Measurements from ENCODE around the gene KIF3C.

The KIF3C gene

GRCh38 chr2:25971596-25971995 lies 10.7 kb downstream of the KIF3C start:
- TF ChIP-seq, protein P1, sequence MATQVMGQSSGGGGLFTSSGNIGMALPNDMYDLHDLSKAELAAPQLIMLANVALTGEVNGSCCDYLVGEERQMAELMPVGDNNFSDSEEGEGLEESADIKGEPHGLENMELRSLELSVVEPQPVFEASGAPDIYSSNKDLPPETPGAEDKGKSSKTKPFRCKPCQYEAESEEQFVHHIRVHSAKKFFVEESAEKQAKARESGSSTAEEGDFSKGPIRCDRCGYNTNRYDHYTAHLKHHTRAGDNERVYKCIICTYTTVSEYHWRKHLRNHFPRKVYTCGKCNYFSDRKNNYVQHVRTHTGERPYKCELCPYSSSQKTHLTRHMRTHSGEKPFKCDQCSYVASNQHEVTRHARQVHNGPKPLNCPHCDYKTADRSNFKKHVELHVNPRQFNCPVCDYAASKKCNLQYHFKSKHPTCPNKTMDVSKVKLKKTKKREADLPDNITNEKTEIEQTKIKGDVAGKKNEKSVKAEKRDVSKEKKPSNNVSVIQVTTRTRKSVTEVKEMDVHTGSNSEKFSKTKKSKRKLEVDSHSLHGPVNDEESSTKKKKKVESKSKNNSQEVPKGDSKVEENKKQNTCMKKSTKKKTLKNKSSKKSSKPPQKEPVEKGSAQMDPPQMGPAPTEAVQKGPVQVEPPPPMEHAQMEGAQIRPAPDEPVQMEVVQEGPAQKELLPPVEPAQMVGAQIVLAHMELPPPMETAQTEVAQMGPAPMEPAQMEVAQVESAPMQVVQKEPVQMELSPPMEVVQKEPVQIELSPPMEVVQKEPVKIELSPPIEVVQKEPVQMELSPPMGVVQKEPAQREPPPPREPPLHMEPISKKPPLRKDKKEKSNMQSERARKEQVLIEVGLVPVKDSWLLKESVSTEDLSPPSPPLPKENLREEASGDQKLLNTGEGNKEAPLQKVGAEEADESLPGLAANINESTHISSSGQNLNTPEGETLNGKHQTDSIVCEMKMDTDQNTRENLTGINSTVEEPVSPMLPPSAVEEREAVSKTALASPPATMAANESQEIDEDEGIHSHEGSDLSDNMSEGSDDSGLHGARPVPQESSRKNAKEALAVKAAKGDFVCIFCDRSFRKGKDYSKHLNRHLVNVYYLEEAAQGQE (IDR thresholded peaks at IDR 0.05; ENCODE audit: insufficient read depth in 1 of 2, low read depth in 2 of 2, low read length in 2 of 2): no peak
- TF ChIP-seq SIN3A (IDR thresholded peaks at IDR 0.05; ENCODE audit: borderline replicate concordance, insufficient read depth, low read length): no peak
- no peak for TF ChIP-seq POLR2AphosphoS5 (IDR thresholded peaks at IDR 0.05; ENCODE audit: low read depth, low read length)
- TF ChIP-seq TAF1 (IDR thresholded peaks at IDR 0.05; ENCODE audit: borderline replicate concordance, insufficient read depth, low read length): no peak
- no peak for TF ChIP-seq FOXP2 (optimal IDR thresholded peaks at IDR 0.05; ENCODE audit: borderline replicate concordance, extremely low read depth, extremely low read length, insufficient read depth)

DNA sequence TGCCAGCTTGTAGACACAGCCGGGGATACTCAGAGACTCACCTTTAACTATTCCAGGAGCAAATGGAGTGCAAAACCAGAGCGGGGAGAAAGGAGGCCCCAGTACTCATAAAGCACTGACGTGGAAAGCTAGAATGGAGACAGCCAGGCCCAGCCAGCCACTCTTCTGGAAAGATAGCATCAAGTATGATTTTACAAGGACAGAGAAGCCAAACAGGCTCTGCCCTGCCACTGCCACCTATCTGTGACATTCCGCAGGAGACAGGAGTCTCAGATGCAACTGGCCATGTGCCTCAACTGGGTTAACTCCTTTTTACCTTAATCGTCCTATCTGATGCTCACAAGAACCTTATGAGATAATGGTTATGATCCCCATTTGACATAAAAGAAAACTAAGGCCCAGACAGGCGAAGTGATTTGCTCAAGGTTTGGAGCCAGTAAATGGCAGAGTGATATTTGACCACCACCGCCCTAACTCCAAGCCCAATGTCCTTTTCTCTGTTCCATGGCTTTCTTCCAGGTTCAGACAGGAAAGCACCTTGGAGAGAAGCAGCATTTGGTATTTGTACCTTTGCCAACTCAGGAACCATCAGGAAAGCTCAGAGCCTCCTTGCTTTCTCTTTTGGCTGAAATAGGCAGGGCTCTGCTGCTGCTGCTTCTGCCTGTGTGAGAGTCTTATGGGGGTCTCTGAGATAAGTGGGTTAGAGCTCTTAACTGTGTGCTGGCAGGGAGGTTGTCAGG lies 15.6 kb downstream of the KIF3C start:
- TF ChIP-seq, protein P1 (IDR thresholded peaks at IDR 0.05; ENCODE audit: insufficient read depth in 1 of 2, low read depth in 2 of 2, low read length in 2 of 2): 0 out of 4 replicates have a peak, but pooled peaks of 1 of the 2 experiments have one; percentile 13
- TF ChIP-seq FOXP2 (optimal IDR thresholded peaks at IDR 0.05; ENCODE audit: borderline replicate concordance, extremely low read depth, extremely low read length, insufficient read depth): no peak

GRCh38 chr2:25964891-25965290 lies 17.4 kb downstream of the KIF3C start:
- TF ChIP-seq, protein P1 (IDR thresholded peaks at IDR 0.05; ENCODE audit: insufficient read depth in 1 of 2, low read depth in 2 of 2, low read length in 2 of 2): no peak
- no peak for TF ChIP-seq POLR2AphosphoS5 (IDR thresholded peaks at IDR 0.05; ENCODE audit: low read depth, low read length)
- no peak for TF ChIP-seq TAF1 (IDR thresholded peaks at IDR 0.05; ENCODE audit: borderline replicate concordance, insufficient read depth, low read length)
- no peak for TF ChIP-seq SIN3A (IDR thresholded peaks at IDR 0.05; ENCODE audit: borderline replicate concordance, insufficient read depth, low read length)
- no peak for TF ChIP-seq FOXP2 (optimal IDR thresholded peaks at IDR 0.05; ENCODE audit: borderline replicate concordance, extremely low read depth, extremely low read length, insufficient read depth)

DNA sequence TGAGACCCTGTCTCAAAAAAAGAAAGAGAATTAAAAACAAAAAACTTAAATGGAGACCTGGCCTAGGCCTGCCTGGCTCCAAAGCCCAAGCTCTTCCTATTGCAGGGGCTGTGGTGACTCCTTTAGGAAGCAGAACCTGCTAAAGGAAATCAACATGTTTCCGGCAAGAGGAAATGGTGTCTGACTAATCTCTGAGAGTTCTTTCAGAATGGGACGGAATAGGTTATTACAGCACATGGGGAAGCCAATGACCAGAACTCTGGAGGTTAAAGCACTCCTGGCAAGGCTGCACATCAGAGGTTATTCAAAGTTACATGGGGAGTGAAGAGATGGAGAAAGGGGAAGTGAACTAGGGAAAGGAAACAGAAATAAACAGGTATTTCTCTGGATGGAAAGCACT lies 21.4 kb downstream of the KIF3C start:
- TF ChIP-seq POLR2AphosphoS5 (IDR thresholded peaks at IDR 0.05; ENCODE audit: low read depth, low read length) (no peak), TAF1 (IDR thresholded peaks at IDR 0.05; ENCODE audit: borderline replicate concordance, insufficient read depth, low read length) (no peak), SIN3A (IDR thresholded peaks at IDR 0.05; ENCODE audit: borderline replicate concordance, insufficient read depth, low read length) (no peak)
- TF ChIP-seq, protein P1 (IDR thresholded peaks at IDR 0.05; ENCODE audit: insufficient read depth in 1 of 2, low read depth in 2 of 2, low read length in 2 of 2): 0 out of 4 replicates have a peak, but pooled peaks of 1 of the 2 experiments have one; percentile 44

DNA sequence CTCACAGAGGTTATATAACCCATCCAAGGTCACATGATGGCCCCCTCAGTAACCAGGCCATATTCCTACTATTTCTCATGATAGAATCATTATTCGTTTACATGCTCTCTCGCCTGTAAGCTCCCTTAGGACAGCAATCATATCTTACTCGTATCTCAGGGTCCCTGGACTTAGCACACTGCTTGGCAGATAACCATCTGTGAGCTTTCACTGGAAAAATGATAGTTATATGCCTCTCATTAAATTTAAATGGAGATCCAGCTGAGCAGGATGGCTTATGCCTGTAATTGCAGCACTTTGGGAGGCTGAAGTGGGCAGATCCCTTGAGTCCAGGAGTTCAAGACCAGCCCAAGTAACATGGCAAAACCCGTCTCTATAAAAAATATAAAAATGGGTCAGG lies 21.9 kb downstream of the KIF3C start:
- TF ChIP-seq FOXP2 (optimal IDR thresholded peaks at IDR 0.05; ENCODE audit: borderline replicate concordance, extremely low read depth, extremely low read length, insufficient read depth): no peak
- TF ChIP-seq, protein P1 (IDR thresholded peaks at IDR 0.05; ENCODE audit: insufficient read depth in 1 of 2, low read depth in 2 of 2, low read length in 2 of 2): no peak
- TF ChIP-seq TAF1 (IDR thresholded peaks at IDR 0.05; ENCODE audit: borderline replicate concordance, insufficient read depth, low read length): no peak
- TF ChIP-seq SIN3A (IDR thresholded peaks at IDR 0.05; ENCODE audit: borderline replicate concordance, insufficient read depth, low read length): no peak
- no peak for TF ChIP-seq POLR2AphosphoS5 (IDR thresholded peaks at IDR 0.05; ENCODE audit: low read depth, low read length)

Measured in PFSK-1 (cell line).